ENCODE data around the gene CNKSR1.

Gene CNKSR1

DNA sequence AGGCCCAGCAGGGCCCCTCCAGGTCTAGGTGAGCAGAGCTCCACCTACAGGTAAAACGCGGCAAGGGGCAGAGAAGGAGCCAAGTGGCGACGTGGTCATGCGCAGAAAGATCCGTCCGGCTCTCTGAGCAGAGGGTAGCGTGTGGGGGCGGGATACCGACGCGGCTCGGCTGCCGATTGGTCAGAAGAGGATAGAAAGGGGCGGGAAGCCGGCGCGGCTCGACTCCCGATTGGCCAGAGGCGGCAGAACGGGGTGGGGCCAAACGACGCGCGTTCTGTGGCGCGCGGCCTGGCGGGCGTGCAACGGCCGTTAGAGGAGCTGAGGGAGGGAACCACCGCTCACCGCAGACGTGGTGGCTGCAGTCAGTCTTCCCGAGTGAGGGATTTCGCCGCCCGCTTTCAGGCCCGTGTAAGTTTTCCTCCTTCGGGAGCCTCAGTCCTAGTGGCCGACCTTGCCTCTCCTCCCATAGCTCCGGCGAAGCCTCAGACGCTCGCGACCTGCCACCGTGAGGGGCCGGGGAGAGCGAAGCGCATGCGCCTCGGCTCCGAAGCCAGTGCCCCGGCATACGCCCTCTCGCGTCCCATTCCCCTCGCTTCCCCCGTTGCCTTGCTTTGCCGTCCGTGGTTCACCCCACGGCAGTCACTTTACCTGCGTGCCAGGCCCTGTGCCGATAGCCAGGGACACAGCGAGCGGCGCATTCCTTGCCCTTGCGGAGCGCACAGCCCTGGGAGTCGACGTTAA, 56.8 kb downstream of the CNKSR1 start, which contains the start of gene CEP85:
Gene CEP85, plus strand, starts transcription at position 298 of the 741 bp plus-strand sequence. CDS start 5,584 bp downstream, outside the sequence.
- TF ChIP-seq, protein P1, sequence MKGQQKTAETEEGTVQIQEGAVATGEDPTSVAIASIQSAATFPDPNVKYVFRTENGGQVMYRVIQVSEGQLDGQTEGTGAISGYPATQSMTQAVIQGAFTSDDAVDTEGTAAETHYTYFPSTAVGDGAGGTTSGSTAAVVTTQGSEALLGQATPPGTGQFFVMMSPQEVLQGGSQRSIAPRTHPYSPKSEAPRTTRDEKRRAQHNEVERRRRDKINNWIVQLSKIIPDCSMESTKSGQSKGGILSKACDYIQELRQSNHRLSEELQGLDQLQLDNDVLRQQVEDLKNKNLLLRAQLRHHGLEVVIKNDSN (IDR thresholded peaks at IDR 0.05) = no peak
- TF ChIP-seq RAD21 (IDR thresholded peaks at IDR 0.05; ENCODE audit: low read depth) = peak; percentile 86
- TF ChIP-seq CREB1 (IDR thresholded peaks at IDR 0.05; ENCODE audit: low read depth) = peak; percentile 65; the same call in 1 of the 2 replicates
- TF ChIP-seq TAF1 (IDR thresholded peaks at IDR 0.05; ENCODE audit: low read depth) = peak; percentile 82
- no peak; the same call in 1 of the 2 replicates for TF ChIP-seq ZBTB7A (IDR thresholded peaks at IDR 0.05; ENCODE audit: low read depth)
- TF ChIP-seq, protein P2, sequence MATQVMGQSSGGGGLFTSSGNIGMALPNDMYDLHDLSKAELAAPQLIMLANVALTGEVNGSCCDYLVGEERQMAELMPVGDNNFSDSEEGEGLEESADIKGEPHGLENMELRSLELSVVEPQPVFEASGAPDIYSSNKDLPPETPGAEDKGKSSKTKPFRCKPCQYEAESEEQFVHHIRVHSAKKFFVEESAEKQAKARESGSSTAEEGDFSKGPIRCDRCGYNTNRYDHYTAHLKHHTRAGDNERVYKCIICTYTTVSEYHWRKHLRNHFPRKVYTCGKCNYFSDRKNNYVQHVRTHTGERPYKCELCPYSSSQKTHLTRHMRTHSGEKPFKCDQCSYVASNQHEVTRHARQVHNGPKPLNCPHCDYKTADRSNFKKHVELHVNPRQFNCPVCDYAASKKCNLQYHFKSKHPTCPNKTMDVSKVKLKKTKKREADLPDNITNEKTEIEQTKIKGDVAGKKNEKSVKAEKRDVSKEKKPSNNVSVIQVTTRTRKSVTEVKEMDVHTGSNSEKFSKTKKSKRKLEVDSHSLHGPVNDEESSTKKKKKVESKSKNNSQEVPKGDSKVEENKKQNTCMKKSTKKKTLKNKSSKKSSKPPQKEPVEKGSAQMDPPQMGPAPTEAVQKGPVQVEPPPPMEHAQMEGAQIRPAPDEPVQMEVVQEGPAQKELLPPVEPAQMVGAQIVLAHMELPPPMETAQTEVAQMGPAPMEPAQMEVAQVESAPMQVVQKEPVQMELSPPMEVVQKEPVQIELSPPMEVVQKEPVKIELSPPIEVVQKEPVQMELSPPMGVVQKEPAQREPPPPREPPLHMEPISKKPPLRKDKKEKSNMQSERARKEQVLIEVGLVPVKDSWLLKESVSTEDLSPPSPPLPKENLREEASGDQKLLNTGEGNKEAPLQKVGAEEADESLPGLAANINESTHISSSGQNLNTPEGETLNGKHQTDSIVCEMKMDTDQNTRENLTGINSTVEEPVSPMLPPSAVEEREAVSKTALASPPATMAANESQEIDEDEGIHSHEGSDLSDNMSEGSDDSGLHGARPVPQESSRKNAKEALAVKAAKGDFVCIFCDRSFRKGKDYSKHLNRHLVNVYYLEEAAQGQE (IDR thresholded peaks at IDR 0.05; ENCODE audit: low read depth) = no peak
- TF ChIP-seq, protein P3, sequence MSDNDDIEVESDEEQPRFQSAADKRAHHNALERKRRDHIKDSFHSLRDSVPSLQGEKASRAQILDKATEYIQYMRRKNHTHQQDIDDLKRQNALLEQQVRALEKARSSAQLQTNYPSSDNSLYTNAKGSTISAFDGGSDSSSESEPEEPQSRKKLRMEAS (IDR thresholded peaks at IDR 0.05) = peak; percentile 89
- TF ChIP-seq NFIC (IDR thresholded peaks at IDR 0.05) = 0 out of 2 replicates have a peak, but pooled peaks have one; percentile 24
- TF ChIP-seq EGR1 (IDR thresholded peaks at IDR 0.05) = 0 out of 2 replicates have a peak, but pooled peaks have one; percentile 32
- TF ChIP-seq FOXM1 (IDR thresholded peaks at IDR 0.05; ENCODE audit: borderline replicate concordance, low read depth) = no peak
- no peak for TF ChIP-seq CEBPB (IDR thresholded peaks at IDR 0.05)
- no peak for TF ChIP-seq YY1 (IDR thresholded peaks at IDR 0.05; ENCODE audit: low read depth)
- TF ChIP-seq EP300 (IDR thresholded peaks at IDR 0.05; ENCODE audit: borderline replicate concordance) = no peak; the same call in 1 of the 2 replicates
- TF ChIP-seq TCF12 (IDR thresholded peaks at IDR 0.05; ENCODE audit: low read depth) = no peak; the same call in 1 of the 2 replicates
- peak; percentile 44; the same call in 1 of the 2 replicates for TF ChIP-seq TEAD4 (IDR thresholded peaks at IDR 0.05)

DNA sequence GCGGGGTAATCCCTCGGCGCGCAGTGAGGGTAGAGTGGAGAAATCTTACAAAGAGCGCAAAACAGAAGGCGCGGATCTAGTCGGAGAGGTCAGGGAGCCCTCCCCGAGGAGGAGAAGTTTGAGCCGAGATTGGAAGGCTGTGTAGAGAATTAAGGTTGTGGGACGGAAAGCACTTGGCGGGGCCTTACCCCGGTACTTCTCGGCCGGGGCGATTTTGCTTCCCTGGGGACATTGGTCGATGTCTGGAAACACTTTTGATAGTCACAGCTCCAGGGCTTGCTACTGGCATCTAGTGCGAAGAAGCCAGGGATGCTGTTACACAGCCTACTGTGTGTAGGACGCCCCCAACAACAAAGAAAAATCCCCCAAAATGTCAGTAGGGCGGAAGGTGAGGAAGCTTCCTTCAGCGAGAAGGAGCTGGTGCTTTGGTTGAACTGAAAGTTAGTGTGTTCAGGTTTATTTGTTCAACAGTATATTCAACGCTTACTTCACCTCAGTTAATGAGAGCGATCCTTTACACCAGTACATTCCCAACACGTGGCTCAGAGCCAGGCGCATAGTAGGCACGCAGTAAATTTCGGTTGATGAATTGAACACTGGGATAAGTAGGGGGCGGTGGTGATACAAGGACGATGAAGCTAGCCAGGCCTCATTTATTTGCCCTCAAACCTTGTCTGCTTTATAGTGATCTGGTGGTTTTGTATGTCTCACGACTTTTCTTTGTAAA, 57.5 kb downstream of the CNKSR1 start:
- TF ChIP-seq TCF12 (IDR thresholded peaks at IDR 0.05; ENCODE audit: low read depth) (no peak), EGR1 (IDR thresholded peaks at IDR 0.05) (no peak), ZBTB7A (IDR thresholded peaks at IDR 0.05; ENCODE audit: low read depth) (no peak), YY1 (IDR thresholded peaks at IDR 0.05; ENCODE audit: low read depth) (no peak), TEAD4 (IDR thresholded peaks at IDR 0.05) (no peak), CEBPB (IDR thresholded peaks at IDR 0.05) (no peak), TAF1 (IDR thresholded peaks at IDR 0.05; ENCODE audit: low read depth) (no peak), CREB1 (IDR thresholded peaks at IDR 0.05; ENCODE audit: low read depth) (no peak), EP300 (IDR thresholded peaks at IDR 0.05; ENCODE audit: borderline replicate concordance) (no peak), RAD21 (IDR thresholded peaks at IDR 0.05; ENCODE audit: low read depth) (no peak), NFIC (IDR thresholded peaks at IDR 0.05) (no peak), FOXM1 (IDR thresholded peaks at IDR 0.05; ENCODE audit: borderline replicate concordance, low read depth) (no peak)
- TF ChIP-seq, protein P2 (IDR thresholded peaks at IDR 0.05; ENCODE audit: low read depth) = no peak
- TF ChIP-seq, protein P1 (IDR thresholded peaks at IDR 0.05) = no peak
- TF ChIP-seq, protein P3 (IDR thresholded peaks at IDR 0.05) = no peak

DNA sequence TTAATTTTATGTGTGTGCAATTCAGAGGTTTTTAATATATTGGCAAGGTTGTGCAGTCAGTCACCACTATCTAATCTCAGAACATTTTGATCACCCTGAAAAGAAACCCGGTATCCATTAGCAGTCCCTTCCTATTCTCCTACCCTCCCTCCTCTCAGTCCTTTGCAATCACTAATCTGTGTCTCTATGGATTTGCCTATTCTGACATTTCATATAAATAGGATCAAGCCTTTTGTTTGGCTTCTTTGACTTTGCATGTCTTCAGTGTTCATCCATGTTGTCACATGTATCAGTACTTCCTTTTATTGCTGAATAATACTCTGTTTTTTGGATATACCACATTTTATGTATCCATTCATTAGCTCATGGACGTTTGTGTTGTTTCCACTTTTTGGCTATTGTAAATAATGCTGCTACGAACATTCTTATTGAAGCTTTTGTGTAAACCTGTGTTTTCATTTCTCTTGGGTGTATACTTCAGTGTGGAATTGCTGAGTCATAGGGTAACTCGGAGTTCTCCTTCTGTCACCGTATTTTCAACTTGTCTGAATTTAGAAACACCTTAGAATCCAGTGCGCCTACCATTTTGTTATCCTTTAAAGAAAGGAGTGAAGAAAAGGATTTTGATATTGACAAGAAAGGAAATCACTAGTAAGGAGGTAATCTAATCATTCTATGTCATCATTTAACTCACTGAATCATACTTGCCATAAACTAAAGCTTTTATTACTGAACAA, 60.1 kb downstream of the CNKSR1 start:
- TF ChIP-seq, protein P3 (IDR thresholded peaks at IDR 0.05) = no peak
- TF ChIP-seq NFIC (IDR thresholded peaks at IDR 0.05) (no peak), ZBTB7A (IDR thresholded peaks at IDR 0.05; ENCODE audit: low read depth) (no peak), FOXM1 (IDR thresholded peaks at IDR 0.05; ENCODE audit: borderline replicate concordance, low read depth) (no peak), TEAD4 (IDR thresholded peaks at IDR 0.05) (no peak), EP300 (IDR thresholded peaks at IDR 0.05; ENCODE audit: borderline replicate concordance) (no peak), TAF1 (IDR thresholded peaks at IDR 0.05; ENCODE audit: low read depth) (no peak), EGR1 (IDR thresholded peaks at IDR 0.05) (no peak), CEBPB (IDR thresholded peaks at IDR 0.05) (no peak), YY1 (IDR thresholded peaks at IDR 0.05; ENCODE audit: low read depth) (no peak), CREB1 (IDR thresholded peaks at IDR 0.05; ENCODE audit: low read depth) (no peak), TCF12 (IDR thresholded peaks at IDR 0.05; ENCODE audit: low read depth) (no peak), RAD21 (IDR thresholded peaks at IDR 0.05; ENCODE audit: low read depth) (no peak)
- TF ChIP-seq, protein P2 (IDR thresholded peaks at IDR 0.05; ENCODE audit: low read depth) = no peak
- TF ChIP-seq, protein P1 (IDR thresholded peaks at IDR 0.05) = no peak

All from Ishikawa (cell line).